ENCODE measurements around the gene PHLDB3. TPM values are rescaled to one million over a fixed set of nuclear protein-coding genes. Genes with fewer than 3 reads are reported as not detected.

The PHLDB3 gene
- total and polyA plus RNA-seq, 2 of the 13 experiments (the other 11 are each of a cell fraction or from before 2014, with no cell fraction given) = 11.3 to 14.5 TPM

DNA sequence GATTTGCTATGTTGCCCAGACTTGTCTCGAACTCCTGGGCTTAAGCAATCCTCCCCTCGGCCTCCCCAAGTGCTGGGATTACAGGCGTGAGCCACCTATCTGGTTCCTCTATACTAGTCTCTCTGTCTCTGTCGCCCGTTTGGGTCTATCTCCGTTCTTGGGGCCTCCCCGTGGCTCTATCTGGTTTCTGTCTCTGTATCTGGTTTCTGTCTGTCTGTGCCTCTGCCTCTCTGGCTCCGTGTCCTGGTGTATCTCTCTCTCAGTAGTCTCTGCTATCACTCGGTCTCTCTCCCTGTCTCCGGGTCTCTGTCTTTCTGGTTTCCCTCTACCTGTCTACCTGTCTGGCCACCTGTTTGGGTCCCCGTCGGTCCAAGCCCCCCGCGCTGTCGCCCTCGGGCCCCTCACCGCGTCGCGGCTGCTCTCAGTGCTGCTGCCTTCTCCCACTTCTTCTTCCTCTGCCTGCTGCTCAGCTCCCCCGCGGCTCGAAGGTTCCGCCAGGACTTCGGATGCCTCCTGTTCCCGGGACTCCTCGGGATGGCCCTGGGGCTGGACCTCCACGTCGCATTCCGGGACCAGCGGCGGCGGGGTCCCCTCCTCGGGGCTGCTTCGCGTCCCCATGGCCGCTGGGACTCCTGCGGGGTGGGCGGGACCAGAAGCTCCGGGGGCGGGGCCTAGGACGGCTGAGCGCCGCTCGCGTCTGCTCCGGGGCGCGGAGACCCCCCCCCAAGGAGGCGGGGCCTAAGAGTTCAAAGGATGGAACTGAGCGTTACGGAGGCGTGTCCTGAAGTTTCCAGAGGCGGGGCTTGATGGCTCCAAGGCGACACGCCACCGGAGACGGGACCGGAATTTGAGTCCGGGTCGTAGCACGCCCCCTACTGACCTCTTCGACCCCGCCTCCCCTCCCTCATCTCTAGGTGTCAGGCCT is 783 bp downstream of the PHLDB3 start (continued):
- TF ChIP-seq KLF13 (CRISPR knock-in tag; IDR thresholded peaks at IDR 0.05) (no peak), FOXA1 (IDR thresholded peaks at IDR 0.05) (no peak), FOXA1 (CRISPR knock-in tag; IDR thresholded peaks at IDR 0.05) (no peak), WIZ (CRISPR knock-in tag; IDR thresholded peaks at IDR 0.05) (no peak), ZBTB40 (IDR thresholded peaks at IDR 0.05) (no peak), ZBTB40 (CRISPR knock-in tag; IDR thresholded peaks at IDR 0.05) (no peak), ZBTB7B (CRISPR knock-in tag; IDR thresholded peaks at IDR 0.05) (peak; percentile 66), ZNF3 (CRISPR knock-in tag; IDR thresholded peaks at IDR 0.05) (no peak), CCDC6 (CRISPR knock-in tag; IDR thresholded peaks at IDR 0.05) (no peak), ISX (CRISPR knock-in tag; conservative IDR thresholded peaks at IDR 0.05) (0 out of 2 replicates have a peak, but pooled peaks have one; percentile 3)
- TF ChIP-seq, protein P1, sequence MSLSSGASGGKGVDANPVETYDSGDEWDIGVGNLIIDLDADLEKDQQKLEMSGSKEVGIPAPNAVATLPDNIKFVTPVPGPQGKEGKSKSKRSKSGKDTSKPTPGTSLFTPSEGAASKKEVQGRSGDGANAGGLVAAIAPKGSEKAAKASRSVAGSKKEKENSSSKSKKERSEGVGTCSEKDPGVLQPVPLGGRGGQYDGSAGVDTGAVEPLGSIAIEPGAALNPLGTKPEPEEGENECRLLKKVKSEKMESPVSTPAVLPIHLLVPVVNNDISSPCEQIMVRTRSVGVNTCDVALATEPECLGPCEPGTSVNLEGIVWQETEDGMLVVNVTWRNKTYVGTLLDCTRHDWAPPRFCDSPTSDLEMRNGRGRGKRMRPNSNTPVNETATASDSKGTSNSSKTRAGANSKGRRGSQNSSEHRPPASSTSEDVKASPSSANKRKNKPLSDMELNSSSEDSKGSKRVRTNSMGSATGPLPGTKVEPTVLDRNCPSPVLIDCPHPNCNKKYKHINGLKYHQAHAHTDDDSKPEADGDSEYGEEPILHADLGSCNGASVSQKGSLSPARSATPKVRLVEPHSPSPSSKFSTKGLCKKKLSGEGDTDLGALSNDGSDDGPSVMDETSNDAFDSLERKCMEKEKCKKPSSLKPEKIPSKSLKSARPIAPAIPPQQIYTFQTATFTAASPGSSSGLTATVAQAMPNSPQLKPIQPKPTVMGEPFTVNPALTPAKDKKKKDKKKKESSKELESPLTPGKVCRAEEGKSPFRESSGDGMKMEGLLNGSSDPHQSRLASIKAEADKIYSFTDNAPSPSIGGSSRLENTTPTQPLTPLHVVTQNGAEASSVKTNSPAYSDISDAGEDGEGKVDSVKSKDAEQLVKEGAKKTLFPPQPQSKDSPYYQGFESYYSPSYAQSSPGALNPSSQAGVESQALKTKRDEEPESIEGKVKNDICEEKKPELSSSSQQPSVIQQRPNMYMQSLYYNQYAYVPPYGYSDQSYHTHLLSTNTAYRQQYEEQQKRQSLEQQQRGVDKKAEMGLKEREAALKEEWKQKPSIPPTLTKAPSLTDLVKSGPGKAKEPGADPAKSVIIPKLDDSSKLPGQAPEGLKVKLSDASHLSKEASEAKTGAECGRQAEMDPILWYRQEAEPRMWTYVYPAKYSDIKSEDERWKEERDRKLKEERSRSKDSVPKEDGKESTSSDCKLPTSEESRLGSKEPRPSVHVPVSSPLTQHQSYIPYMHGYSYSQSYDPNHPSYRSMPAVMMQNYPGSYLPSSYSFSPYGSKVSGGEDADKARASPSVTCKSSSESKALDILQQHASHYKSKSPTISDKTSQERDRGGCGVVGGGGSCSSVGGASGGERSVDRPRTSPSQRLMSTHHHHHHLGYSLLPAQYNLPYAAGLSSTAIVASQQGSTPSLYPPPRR (CRISPR knock-in tag; IDR thresholded peaks at IDR 0.05; ENCODE audit: borderline replicate concordance) = no peak
- TF ChIP-seq, protein P2, sequence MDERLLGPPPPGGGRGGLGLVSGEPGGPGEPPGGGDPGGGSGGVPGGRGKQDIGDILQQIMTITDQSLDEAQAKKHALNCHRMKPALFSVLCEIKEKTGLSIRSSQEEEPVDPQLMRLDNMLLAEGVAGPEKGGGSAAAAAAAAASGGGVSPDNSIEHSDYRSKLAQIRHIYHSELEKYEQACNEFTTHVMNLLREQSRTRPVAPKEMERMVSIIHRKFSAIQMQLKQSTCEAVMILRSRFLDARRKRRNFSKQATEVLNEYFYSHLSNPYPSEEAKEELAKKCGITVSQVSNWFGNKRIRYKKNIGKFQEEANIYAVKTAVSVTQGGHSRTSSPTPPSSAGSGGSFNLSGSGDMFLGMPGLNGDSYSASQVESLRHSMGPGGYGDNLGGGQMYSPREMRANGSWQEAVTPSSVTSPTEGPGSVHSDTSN (CRISPR knock-in tag; IDR thresholded peaks at IDR 0.05) = no peak
- TF ChIP-seq, protein P3, sequence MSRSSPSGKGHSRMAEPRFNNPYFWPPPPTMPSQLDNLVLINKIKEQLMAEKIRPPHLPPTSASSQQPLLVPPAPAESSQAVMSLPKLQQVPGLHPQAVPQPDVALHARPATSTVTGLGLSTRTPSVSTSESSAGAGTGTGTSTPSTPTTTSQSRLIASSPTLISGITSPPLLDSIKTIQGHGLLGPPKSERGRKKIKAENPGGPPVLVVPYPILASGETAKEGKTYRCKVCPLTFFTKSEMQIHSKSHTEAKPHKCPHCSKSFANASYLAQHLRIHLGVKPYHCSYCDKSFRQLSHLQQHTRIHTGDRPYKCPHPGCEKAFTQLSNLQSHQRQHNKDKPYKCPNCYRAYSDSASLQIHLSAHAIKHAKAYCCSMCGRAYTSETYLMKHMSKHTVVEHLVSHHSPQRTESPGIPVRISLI (CRISPR knock-in tag; IDR thresholded peaks at IDR 0.05; ENCODE audit: borderline replicate concordance) = no peak
